SK-N-MC (cell line): ENCODE data around the gene FAM78A.
"Not testable (repeated sequence)": the region's sequence is repeated elsewhere in the genome, so short reads cannot be mapped to it uniquely, and the experiment has no call there.

ENCODE experiments used
- DNase-seq: peaks from one replicate; pipeline ENCODE4 v3.0.0-alpha.2; 2011; ENCODE audit warnings: low read depth, low spot score
- H3K27ac ChIP-seq: fragments of 200-600 bp; sonication (generic); 2 replicates; pipeline ENCODE4 v1.5.1; 2016; ENCODE audit warnings: mixed run types
- H3K36me3 ChIP-seq: fragments of 200-600 bp; sonication (generic); 2 replicates; pipeline ENCODE4 v1.6.1; 2017; ENCODE audit warnings: antibody characterized with exemption, low read length, mixed read lengths; ENCODE audit not compliant: insufficient read depth
- H3K4me3 ChIP-seq: fragments of 200-600 bp; sonication (generic); 2 replicates; pipeline ENCODE4 v1.5.1; 2016
- H3K9ac ChIP-seq: fragments of 200-600 bp; sonication (generic); 2 replicates; pipeline ENCODE4 v1.8.0; 2017; ENCODE audit warnings: mixed run types, mixed read lengths; ENCODE audit not compliant: insufficient read length
- H3K9me3 ChIP-seq: fragments of 200-600 bp; sonication (generic); 2 replicates; pipeline ENCODE4 v1.6.1; 2017; ENCODE audit warnings: low read depth, mild to moderate bottlenecking, antibody characterized with exemption, low read length, moderate library complexity, mixed read lengths
- EZH2 ChIP-seq: fragments of 200-600 bp; sonication (generic); IDR thresholded peaks from one replicate; pipeline ENCODE4 v1.6.1; 2017; ENCODE audit warnings: antibody characterized with exemption
- FOXP2 ChIP-seq: optimal IDR thresholded peaks from 2 replicates; pipeline ENCODE3; 2011; ENCODE audit warnings: mild to moderate bottlenecking, moderate library complexity; ENCODE audit not compliant: insufficient read depth; ENCODE audit errors: extremely low read length, control extremely low read depth
- POLR2AphosphoS5 ChIP-seq: IDR thresholded peaks from 2 replicates; pipeline ENCODE4 v1.6.1; 2012; ENCODE audit warnings: mild to moderate bottlenecking, low read depth, low read length, borderline replicate concordance

Gene FAM78A

DNA sequence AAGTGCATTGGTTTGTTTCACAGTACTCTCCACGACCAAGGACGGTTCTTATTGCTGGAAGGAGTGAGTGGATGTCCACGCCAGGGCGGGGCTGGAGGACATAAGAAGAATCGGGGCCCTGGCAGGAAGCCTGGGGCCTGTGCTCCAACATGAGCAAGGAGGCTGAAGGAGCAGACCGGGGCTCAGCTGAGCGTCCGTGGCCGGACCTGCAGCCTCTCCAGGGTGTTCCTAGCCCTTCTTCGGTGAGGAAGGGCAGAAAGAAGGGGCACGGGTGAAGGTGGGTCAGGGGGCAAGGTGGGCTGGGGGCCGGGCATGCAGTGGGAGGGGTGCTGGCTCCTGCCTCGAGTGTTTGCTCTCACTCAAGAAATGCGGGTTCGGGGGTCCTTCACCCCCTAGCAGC lies 18.1 kb downstream of the FAM78A start:
- Histone ChIP-seq H3K27ac (peak overlapping the region; percentile 93; the same call in 1 of the 2 replicates), H3K4me3 (no peak overlapping the region), H3K9me3 (no peaks in the 10 kb centered on the region), H3K36me3 (no peaks in the 10 kb centered on the region), H3K9ac (no peak overlapping the region)
- TF ChIP-seq POLR2AphosphoS5 = no peak
- TF ChIP-seq FOXP2 = no peak
- TF ChIP-seq EZH2 = no peak
- DNase-seq = no peak

DNA sequence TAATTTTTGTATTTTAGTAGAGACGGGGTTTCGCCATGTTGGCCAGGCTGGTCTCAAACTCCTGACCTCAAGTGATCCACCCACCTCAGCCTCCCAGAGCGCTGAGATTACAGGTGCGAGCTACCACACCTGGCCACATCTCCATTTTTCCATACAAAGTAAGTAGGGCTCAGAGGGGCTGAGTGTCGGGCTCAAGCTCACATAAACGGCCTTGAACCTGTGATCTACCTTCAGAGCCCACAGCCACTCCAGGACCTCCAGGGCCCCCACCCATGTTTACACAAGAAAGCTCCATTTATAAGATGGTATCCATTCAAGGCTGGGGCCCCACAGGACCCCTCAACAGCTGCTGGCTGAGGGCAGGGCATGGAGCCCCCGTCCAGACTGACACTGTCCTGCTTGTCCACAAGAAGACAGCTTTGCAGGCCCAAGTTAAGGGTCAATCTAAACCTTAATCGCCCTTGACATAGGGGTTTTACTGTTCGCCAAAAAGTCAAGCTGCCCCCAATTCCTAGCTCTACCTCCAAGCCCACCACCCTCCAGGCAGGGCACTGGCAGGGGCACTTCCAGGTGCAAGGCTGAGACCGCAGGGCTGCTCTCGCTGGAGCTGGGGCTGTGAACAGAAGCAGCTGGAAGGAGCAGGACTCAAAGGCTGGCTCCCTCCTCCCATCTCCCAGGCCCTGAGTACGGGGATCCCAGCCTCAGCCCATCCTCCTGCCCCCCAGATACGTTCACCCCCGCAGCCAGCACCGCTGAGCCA lies 18.9 kb downstream of the FAM78A start:
- peak overlapping the region; percentile 93; the same call in 1 of the 2 replicates for H3K27ac ChIP-seq
- DNase-seq = no peak
- H3K9me3 ChIP-seq = no peaks in the 10 kb centered on the region
- no peak overlapping the region for H3K4me3 ChIP-seq
- TF ChIP-seq FOXP2 = no peak
- H3K9ac ChIP-seq = no peak overlapping the region
- no peaks in the 10 kb centered on the region for H3K36me3 ChIP-seq

DNA sequence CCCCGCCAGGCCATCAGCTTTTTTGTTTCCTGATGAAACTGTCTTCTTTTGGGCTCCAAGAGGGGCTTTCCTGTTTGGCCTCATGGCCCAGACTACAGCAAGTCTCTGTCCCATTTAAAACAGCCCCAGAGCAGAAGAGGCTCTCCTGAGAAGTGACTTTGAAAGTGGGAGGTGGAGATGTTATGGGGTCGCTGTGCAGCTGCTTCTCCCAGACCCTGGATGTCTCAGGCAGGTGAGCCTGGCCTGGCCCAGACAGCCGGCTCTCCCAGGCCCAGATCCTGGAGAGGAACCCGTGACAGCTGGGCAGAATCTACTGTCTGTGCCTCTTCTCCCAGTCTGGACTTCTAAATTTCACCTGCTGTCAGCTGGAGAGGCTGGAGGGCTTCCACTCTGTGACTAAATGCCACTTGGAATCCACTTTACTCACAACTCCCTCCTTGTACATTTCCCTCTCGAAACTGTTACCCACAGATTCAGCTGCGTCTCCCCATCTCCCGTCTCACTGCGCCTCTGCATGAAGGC lies 20.6 kb downstream of the FAM78A start:
- Histone ChIP-seq H3K36me3 (no peaks in the 10 kb centered on the region), H3K4me3 (peak overlapping the region; percentile 61), H3K9me3 (no peaks in the 10 kb centered on the region), H3K9ac (peak overlapping the region; percentile 43), H3K27ac (peak overlapping the region; percentile 93)
- TF ChIP-seq EZH2 (no peak), POLR2AphosphoS5 (no peak), FOXP2 (no peak)
- no peak for DNase-seq

DNA sequence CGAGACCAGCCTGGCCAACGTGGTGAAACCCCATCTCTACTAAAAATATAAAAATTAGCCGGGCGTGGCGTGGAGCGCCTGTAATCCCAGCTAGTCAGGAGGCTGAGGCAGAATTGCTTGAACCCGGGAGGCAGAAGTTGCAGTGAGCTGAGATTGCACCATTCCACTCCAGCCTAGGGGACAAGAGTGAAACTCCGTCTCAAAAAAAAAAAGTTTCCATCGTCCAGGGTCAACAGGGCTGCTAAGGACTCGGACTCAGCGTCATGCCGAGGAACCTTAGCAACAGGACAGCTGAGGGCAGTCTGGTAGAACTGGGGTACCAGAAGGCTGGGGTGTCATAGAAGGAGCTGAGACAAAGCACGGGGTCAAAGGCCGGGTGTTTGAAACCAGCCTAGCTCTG lies 21.7 kb downstream of the FAM78A start:
- Histone ChIP-seq H3K4me3 (no peak overlapping the region), H3K36me3 (no peaks in the 10 kb centered on the region), H3K27ac (no peak overlapping the region), H3K9me3 (no peaks in the 10 kb centered on the region), H3K9ac (no peak overlapping the region)
- no peak for TF ChIP-seq EZH2
- no peak for TF ChIP-seq FOXP2
- TF ChIP-seq POLR2AphosphoS5 = no peak
- no peak for DNase-seq

DNA sequence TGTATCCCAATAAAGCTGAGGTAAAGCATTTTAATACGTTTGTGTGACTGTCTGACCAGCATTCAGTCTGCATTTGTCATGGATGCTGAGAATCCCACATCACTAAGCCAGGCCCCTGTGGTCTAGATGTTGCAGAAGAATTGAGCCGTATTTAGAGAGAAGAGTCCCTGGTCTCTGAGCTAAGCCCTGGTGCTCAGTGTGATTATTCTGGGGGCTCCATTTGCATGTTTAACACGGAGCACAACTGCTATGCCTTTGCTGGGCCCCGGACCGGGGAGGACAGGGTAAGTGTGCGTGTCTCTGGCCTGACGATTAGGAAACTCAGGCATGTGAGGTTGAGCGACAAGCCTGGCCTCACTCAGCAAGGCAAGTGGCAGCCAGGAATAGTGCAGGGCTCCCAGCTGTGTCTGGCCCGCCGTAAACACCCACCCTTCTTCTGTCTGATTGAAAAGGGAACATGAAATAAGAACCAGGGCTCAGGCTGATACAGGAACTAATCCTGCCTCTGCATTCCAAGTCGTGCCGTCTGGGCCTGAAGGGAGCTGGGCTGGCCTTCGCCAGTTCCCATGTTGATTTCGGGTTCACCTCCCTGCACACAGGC lies 22.3 kb downstream of the FAM78A start:
- H3K27ac ChIP-seq = peak overlapping the region; percentile 84

DNA sequence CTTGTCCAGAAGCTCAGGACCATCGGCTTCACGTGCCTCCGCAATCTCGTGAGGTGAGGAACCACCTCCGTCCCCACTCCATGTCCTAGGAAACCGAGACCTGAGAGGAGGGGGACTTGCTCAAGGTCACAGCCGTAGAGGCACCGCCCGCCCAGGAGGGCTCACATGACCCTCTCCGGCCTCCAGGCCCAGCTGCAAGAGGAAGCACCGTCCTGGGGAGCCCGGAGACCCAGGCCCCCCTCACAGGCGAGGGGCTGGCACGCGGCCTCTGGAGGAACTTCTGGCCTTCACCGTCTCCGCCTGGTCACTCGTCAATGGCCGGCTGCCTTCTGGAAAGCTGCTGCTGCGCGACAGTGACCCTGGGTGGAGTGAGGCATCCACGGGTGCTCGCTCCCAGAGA lies 24.2 kb downstream of the FAM78A start:
- Histone ChIP-seq H3K36me3 (no peaks in the 10 kb centered on the region), H3K9ac (no peak overlapping the region), H3K27ac (no peak overlapping the region), H3K9me3 (no peaks in the 10 kb centered on the region), H3K4me3 (no peak overlapping the region)
- DNase-seq = no peak
- TF ChIP-seq POLR2AphosphoS5 = no peak
- TF ChIP-seq FOXP2 = no peak
- no peak for TF ChIP-seq EZH2

More for the DNA sequence above, 22.3 kb downstream of the FAM78A start:
- no peak overlapping the region for H3K9ac ChIP-seq
- TF ChIP-seq EZH2 = no peak
- no peak for TF ChIP-seq FOXP2
- no peak for TF ChIP-seq POLR2AphosphoS5
- no peak overlapping the region for H3K4me3 ChIP-seq
- DNase-seq = no peak
- H3K36me3 ChIP-seq = no peaks in the 10 kb centered on the region
- no peaks in the 10 kb centered on the region for H3K9me3 ChIP-seq

DNA sequence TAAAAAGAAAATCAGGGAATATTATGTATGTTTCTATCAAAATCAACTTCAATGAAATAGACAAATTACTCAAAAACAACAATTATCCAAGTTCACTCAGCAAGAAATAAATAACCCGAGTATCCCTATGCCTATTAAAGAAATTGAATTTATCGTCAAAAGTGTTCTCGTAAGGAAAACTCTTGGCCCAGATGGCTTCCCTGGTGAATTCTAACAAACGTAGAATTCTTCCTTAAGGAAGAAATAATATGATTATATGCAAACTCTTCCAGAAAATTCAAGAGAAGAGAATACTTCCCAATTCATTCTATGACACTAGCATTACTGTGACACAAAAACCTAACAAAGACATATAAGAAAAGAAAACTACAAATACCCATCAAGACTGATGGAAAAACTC lies 29.7 kb downstream of the FAM78A start:
- no peak for TF ChIP-seq FOXP2
- no peak for TF ChIP-seq EZH2
- no peak for TF ChIP-seq POLR2AphosphoS5

DNA sequence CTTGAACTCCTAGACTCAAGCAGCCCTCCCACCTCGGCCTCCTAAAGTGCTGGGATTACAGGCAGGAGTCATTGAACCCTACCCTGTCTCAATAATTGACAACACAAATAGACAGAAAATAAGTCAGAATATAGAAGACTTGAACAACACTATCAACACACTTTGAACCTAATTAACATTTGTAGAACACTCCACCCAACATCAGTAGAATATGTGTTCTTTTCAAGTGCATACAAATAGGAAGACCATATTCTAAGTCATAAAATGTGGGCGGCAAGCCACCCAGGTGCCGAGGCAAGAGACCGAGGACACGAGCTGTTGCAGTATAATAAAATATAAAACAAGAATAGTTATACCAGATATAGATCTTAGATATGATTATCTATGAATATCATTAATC lies 32.0 kb downstream of the FAM78A start:
- not testable (repeated sequence) for H3K4me3 ChIP-seq, H3K27ac ChIP-seq, H3K36me3 ChIP-seq, H3K9me3 ChIP-seq, DNase-seq, H3K9ac ChIP-seq

More for the DNA sequence above, 29.7 kb downstream of the FAM78A start:
- no peak overlapping the region for H3K9ac ChIP-seq
- H3K9me3 ChIP-seq = no peaks in the 10 kb centered on the region
- DNase-seq = no peak
- no peak overlapping the region for H3K4me3 ChIP-seq
- no peaks in the 10 kb centered on the region for H3K36me3 ChIP-seq
- H3K27ac ChIP-seq = no peak overlapping the region
